Fibroblast of peridontal ligament (primary cell): Measurements from ENCODE around the gene SLC28A3.

ENCODE experiments used
- DNase-seq: peaks from one replicate; pipeline ENCODE4 v3.0.0-alpha.2; 2010; ENCODE audit errors: extremely low read depth

Gene SLC28A3

DNA sequence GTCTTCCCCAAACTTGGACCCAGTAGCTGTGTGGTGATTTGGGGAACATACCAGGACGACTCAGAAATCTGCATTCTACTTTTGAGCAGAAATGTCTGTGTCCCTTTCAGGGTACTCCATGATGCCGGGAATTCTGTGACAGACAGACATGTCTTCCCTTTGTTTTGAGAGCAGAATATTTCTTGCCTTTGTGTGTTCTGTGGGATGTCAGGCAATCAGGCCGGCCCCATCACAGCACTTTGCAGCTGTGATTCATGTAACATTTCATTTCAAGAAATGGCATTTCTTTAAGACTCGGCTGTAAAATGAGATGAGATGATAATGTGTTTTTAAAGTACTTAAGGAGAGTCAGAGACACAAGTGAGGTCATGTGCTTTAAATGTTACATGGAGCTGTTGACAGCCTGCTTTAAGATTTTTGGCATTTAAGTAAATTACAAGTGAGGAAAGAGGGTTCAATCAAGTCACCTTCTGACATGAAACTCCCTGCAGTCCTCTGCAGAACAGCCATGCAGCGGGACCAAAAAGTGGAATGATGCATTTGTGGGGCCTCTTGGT, 98.7 kb downstream of the SLC28A3 start:
- no peak for DNase-seq

DNA sequence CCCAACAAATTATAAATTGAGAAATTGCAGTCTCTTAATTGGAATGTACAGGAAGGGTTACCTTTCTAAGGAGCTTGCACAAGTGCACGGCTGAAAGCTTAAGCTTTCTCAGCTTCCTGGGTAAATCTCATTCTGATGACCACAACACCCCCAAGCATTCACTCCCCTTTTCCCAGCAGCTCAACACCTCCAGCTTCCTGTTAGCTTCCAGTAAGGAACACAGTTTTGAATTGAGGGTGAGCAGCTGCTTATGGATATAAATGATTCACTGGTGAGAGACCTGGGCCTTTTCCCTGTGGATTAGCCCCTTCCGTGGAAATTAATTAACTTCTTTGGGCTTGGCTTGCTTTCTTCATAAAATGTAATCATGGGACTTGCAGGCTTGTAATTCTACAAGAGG, 101.2 kb downstream of the SLC28A3 start:
- no peak for DNase-seq

DNA sequence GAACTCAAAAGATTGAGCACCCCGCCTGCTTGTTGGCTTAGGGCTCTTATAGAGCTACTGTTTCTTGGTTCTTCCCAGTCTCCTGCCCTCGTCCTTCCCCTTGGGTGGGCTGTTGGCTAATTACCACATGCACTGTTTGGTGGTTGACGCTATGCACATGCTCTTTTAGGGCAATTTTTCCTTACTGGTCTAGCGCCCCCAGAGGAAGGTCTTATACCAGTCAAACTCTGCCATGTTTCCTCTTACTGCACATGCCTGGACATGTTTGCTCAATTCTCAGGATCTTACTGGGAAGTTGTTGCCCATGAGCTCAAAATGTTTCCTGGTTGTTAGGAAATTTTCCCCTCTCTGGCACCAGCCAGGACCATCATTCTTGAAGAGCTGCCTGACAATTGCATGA, 101.9 kb downstream of the SLC28A3 start:
- no peak for DNase-seq

DNA sequence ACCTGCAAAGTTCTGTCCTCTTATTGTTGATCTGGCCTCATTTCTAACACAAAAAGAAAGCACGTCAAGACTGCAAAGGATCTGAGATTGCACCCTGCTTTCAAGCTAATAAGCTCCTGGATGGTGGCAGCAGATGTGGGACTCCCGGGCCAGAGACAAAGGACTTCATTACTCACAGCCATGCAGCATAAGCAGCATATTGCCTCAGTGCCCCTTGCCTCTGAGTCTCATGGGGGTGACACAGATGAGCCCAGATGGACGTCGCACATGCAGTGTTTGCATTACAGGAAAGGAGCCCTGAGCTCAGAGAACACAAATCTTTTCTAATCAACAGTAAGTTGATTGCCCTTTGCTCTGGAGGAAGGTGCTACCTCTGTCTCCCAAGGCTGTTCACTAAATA, 105.0 kb downstream of the SLC28A3 start:
- DNase-seq: no peak

DNA sequence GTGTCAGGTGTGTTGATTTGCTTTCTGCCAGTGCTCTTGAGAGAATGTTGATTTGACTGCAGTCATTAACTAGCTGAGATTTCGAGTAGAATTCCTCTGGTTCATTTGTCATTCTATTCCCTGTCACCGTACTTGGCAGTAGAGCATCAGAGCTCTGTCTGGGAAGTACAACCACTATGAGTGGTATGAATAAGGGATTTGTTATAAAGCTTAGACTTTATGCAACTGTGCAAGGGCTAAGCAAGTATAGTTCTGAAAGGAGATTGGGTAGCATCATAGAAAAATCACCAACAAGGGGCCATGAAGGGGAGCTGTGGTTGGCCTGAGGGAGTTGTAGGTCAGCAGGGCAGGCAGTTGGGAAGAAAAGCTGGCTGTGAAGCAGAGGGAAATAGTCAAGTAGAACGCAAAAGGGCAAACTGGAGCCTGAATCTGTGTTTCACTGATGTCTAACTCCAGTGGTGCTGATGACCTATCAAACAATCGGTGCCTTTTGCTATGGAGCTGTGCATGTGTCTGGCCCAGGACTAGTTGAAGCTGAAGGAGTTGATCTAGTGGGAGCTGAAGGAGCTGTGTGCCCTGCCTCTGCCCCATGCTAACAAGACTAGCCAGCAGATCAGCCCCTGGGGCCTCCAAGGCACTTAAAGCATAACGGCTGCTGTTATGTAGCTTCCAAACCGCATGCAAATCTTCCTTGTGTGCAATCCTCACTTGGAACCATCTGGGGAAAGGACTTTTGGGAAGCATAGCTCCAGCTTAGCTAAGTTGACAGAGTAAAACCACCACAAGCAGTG, 110.0 kb downstream of the SLC28A3 start:
- peak; percentile 95 for DNase-seq

DNA sequence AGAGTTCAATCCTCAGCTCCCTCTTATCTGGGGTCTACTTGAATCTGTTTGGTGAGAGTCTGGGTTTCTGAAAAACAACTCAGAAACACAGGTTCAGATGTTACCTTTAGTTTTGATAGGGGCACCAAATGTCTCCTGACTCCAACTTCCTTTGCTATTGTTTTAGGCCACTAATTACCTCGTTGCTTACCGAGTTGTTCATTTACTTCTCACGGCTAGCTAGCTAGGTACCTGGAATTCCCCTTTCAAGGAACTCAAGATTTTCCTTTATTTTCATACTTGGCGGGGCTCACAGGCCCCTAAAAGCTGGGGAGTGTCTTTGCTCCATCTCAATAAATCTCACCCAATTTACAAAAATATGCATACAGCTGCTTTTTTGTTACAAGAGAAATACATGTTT, 111.4 kb downstream of the SLC28A3 start:
- DNase-seq: no peak

DNA sequence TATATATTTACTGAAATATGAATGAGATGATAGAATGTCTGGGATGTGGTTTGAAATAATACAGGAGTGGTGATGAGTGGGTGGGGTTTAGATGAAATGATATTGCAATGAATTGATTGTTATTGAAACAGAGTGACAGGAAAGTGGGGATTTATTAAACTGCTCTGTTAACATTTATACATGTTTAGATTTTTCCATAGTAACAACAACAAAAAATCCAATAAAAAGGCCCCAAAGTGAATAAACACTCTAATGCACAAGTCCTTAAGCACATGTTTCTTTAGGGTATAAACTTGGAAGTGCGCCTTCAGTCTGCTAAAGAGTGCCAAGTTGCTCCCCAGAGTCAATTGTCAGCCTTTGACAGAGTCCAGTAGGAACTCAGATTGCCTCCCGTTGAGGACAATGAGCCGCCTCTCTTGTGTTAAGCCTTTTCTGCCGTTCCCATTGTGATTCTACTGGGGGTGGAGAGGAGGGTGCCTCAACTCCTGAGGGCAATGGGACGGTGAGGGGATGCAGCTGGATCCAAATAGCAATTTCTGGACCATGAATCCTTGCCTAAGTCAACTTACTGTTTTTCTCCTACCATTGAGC, 112.3 kb downstream of the SLC28A3 start:
- no peak for DNase-seq

DNA sequence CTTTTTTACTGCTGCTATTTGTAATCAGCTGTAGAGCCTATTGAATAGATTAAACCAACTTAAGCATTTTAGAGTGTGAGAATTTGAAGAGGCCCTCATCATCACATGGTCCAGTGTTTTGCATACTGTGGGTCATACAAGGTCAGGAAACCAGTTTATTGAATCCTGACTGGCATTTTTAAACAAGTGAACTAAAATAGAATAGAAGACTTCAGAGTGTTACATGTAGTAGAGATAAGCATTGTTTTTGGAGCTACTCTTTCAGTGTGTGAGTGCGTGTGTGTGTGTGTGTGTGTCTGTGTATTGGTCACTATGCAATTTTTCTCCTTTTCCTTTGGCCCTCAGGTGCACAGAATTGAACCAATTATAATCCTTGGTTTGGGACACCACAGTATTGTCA, 114.4 kb downstream of the SLC28A3 start:
- DNase-seq: no peak
